GM12878 (cell line): ENCODE measurements around the gene PSMB1. TPM values are rescaled to one million over a fixed set of nuclear protein-coding genes. Genes with fewer than 3 reads are reported as not detected.
"Not testable (repeated sequence)": the region's sequence is repeated elsewhere in the genome, so short reads cannot be mapped to it uniquely, and the experiment has no call there.

Experiments
- ATAC-seq: fragments of 200-7000 bp; cut with Tn5 transposase; 3 replicates; pipeline ENCODE4 v1.9.1; 2020; ENCODE audit warnings: mild to moderate bottlenecking, moderate library complexity
- BruUV-seq: library from RNA; stranded (reverse); fragments of 400-500 nt; replicated peaks from 2 replicates; lab custom pipeline; 2021; lab: Mats Ljungman, UMichigan
- CTCF ChIA-PET: fragments of 300-600 bp; sonication (Branson Sonifier 250); formaldehyde crosslinking; extraction: SDS; loops from one replicate; lab custom pipeline; 2021; ENCODE audit warnings: inconsistent platforms; lab: Yijun Ruan, JAX
- POLR2A ChIA-PET: fragments of 350-600 bp; formaldehyde crosslinking; extraction: SDS; loops from one replicate; lab custom pipeline; 2021; ENCODE audit warnings: inconsistent platforms; lab: Charles Lee
- RAD21 ChIA-PET: fragments of 300-600 bp; sonication (Branson Sonifier 250); formaldehyde crosslinking; loops from one replicate; lab custom pipeline; 2023; ENCODE audit warnings: antibody characterized with exemption; ENCODE audit not compliant: unreplicated experiment; lab: Charles Lee
- SMC1A ChIA-PET: fragments of 300-600 bp; sonication (Branson Sonifier 250); formaldehyde crosslinking; loops from one replicate; lab custom pipeline; 2023; ENCODE audit not compliant: unreplicated experiment, uncharacterized antibody; lab: Charles Lee
- DNase-seq: peaks from one replicate; pipeline ENCODE4 v3.0.0-alpha.2; 2011; ENCODE audit warnings: low read depth, low spot score
- FAIRE-seq: peaks from 3 replicates; lab custom pipeline; 2011; peaks lifted over from hg19 to GRCh38; lab: Jason Lieb, UNC
- H2AFZ ChIP-seq: 2 replicates; pipeline ENCODE4 v1.6.0; 2011; ENCODE audit warnings: low read depth, low read length, control low read depth; ENCODE audit not compliant: control insufficient read depth
- H3K27ac ChIP-seq: 2 replicates; pipeline ENCODE4 v1.5.1; 2011; ENCODE audit warnings: control low read depth; ENCODE audit not compliant: control insufficient read depth, insufficient read depth
- H3K27me3 ChIP-seq, 2 experiments: replicated peaks in 1 of 2; 2 replicates each; pipeline versions ENCODE4 v1.6.0 to v1.6.1; 2011; ENCODE audit warnings: low read length in 1 of 2; ENCODE audit not compliant: control insufficient read depth in 2 of 2, insufficient read depth in 2 of 2
- H3K36me3 ChIP-seq, 2 experiments: 2 replicates each; pipeline ENCODE4 v1.5.1; 2011; ENCODE audit warnings: low read length in 1 of 2; ENCODE audit not compliant: control insufficient read depth in 2 of 2, insufficient read depth in 2 of 2
- H3K4me1 ChIP-seq: 2 replicates; pipeline ENCODE4 v1.6.1; 2011; ENCODE audit warnings: mild to moderate bottlenecking, low read length, moderate library complexity, mixed read lengths; ENCODE audit not compliant: control insufficient read depth, insufficient read depth
- H3K4me2 ChIP-seq: 2 replicates; pipeline ENCODE4 v1.6.0; 2011; ENCODE audit warnings: control low read depth; ENCODE audit not compliant: control insufficient read depth, insufficient read depth
- H3K4me3 ChIP-seq: fragments of 200-600 bp; sonication (generic); 2 replicates; pipeline ENCODE4 v1.5.1; 2016
- H3K79me2 ChIP-seq: 2 replicates; pipeline ENCODE4 v1.6.0; 2011; ENCODE audit warnings: low read length; ENCODE audit not compliant: control insufficient read depth, insufficient read depth
- H3K9ac ChIP-seq: 2 replicates; pipeline ENCODE4 v1.8.0; 2011; ENCODE audit warnings: low read length, control low read depth, mixed read lengths; ENCODE audit not compliant: control insufficient read depth, insufficient read depth
- H3K9me3 ChIP-seq: replicated peaks from 3 replicates; pipeline ENCODE4 v1.5.1; 2011; ENCODE audit warnings: mild to moderate bottlenecking, low read length; ENCODE audit not compliant: control insufficient read depth, insufficient read depth
- H4K20me1 ChIP-seq: 2 replicates; pipeline ENCODE4 v1.6.0; 2011; ENCODE audit not compliant: control insufficient read depth, insufficient read depth
- WGBS: methylation state at CpG from one replicate; pipeline ENCODE4 v1.1.6; 2016; ENCODE audit warnings: low lambda C conversion rate; ENCODE audit not compliant: insufficient replicate concordance, insufficient coverage; ENCODE audit errors: missing lambda C conversion rate; 5-methylcytosine and 5-hydroxymethylcytosine counted together
- in situ Hi-C: fragments of 300-500 bp; cut with MboI; formaldehyde crosslinking; loops from 9 replicates; pipeline ENCODE4 v1.14.3; 2018; ENCODE audit warnings: mixed read lengths
- intact Hi-C: fragments of 100-400 bp; cut with micrococcal nuclease; formaldehyde crosslinking; loops from one replicate; pipeline ENCODE4 v1.14.2; 2022; ENCODE audit not compliant: unreplicated experiment
- polyA plus RNA-seq, 11 experiments: library from polyadenylated mRNA; depleted of rRNA in 4 of 11; unstranded in 6 of 11; stranded (reverse) in 5 of 11; fragments of >200 nt; fragmentation: Nextera tagmentation in 4 of 11; fragmentation: Illumina TruSeq in 1 of 11; extraction: Ambion mirVana in 4 of 11; extraction: Trizol in 1 of 11; gene quantifications; 1 replicate in 1 of 11; 2 replicates in 10 of 11; pipeline versions ENCODE4 v1.2.1 to v1.2.3, GENCODE V29; 2011 to 2016; ENCODE audit warnings: inconsistent platforms in 2 of 11, missing spikeins in 2 of 11, low read depth in 1 of 11
- total RNA-seq, 4 experiments: library from RNA; depleted of rRNA in 3 of 4; stranded (reverse); fragments of >200 nt in 3 of 4; fragmentation: Illumina TruSeq in 1 of 4; extraction: Trizol in 1 of 4; gene quantifications; 2 replicates each; pipeline versions ENCODE4 v1.2.1 to v1.2.3, GENCODE V29; 2013 to 2021

PSMB1 gene
- total and polyA plus RNA-seq, 10 of the 15 experiments (the other 5 are each of a cell fraction or from before 2014, with no cell fraction given), result 208 to 1,317 (median 508) TPM

DNA sequence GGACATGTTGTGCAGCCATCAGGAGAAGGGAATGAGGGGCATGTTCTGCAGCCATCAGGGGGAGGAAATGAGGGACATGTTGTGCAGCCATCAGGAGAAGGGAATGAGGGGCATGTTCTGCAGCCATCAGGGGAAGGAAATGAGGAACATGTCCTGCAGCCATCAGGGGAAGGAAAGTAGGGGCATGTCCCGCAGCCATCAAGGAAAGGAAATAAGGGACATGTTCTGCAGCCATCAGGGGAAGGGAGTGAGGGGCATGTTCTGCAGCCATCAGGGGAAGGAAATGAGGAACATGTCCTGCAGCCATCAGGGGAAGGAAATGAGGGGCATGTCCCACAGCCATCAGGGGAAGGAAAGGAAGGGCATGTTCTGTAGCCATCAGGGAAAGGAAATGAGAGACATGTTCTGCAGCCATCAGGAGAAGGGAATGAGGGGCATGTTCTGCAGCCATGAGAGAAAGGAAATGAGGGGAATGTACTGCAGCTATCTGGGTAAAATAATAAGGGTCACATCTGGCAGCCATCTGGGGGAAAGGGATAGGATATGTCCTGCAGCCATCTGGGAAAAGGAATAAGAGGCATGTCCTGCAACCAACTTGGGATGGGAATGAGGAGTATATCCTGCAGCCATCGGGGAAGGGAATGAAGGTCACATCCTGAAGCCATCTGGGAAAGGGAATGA is 50.2 kb downstream of the PSMB1 start:
- H3K4me3 ChIP-seq, H3K4me1 ChIP-seq, FAIRE-seq, in situ Hi-C loops, H3K79me2 ChIP-seq, H4K20me1 ChIP-seq, SMC1A ChIA-PET, H3K27ac ChIP-seq, H3K36me3 ChIP-seq, BruUV-seq, H3K9me3 ChIP-seq, DNase-seq, H3K9ac ChIP-seq, H2AFZ ChIP-seq, RAD21 ChIA-PET, H3K4me2 ChIP-seq, CTCF ChIA-PET, intact Hi-C loops, ATAC-seq, H3K27me3 ChIP-seq, POLR2A ChIA-PET: not testable (repeated sequence)
- 75% methylated on average over 2 of the region's 2 CpGs for WGBS

DNA sequence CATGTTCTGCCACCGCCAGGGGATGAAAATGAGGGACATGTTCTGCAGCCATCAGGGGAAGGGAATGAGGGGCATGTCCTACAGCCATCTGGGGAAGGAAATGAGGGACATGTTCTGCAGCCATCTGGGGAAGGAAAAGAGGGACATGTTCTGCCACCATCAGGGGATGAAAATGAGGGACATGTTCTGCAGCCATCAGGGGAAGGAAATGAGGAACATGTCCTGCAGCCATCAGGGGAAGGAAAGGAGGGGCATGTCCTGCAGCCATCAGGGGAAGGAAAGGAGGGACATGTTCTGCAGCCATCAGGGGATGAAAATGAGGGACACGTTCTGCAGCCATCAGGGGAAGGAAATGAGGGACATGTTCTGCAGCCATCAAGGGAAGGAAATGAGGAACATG is 50.8 kb downstream of the PSMB1 start:
- H3K9me3 ChIP-seq, in situ Hi-C loops, BruUV-seq, H4K20me1 ChIP-seq, CTCF ChIA-PET, SMC1A ChIA-PET, H3K4me2 ChIP-seq, H3K4me1 ChIP-seq, FAIRE-seq, ATAC-seq, POLR2A ChIA-PET, H3K4me3 ChIP-seq, intact Hi-C loops, RAD21 ChIA-PET, H3K36me3 ChIP-seq, DNase-seq, H2AFZ ChIP-seq, H3K27ac ChIP-seq, H3K79me2 ChIP-seq, H3K9ac ChIP-seq, H3K27me3 ChIP-seq: not testable (repeated sequence)
- 23% methylated on average over 2 of the region's 2 CpGs for WGBS
